Measurements from ENCODE around the gene IQCN.
A peak's percentile ranks its signal among the peaks of the same experiment; 100 is the strongest.

Gene IQCN, protein sequence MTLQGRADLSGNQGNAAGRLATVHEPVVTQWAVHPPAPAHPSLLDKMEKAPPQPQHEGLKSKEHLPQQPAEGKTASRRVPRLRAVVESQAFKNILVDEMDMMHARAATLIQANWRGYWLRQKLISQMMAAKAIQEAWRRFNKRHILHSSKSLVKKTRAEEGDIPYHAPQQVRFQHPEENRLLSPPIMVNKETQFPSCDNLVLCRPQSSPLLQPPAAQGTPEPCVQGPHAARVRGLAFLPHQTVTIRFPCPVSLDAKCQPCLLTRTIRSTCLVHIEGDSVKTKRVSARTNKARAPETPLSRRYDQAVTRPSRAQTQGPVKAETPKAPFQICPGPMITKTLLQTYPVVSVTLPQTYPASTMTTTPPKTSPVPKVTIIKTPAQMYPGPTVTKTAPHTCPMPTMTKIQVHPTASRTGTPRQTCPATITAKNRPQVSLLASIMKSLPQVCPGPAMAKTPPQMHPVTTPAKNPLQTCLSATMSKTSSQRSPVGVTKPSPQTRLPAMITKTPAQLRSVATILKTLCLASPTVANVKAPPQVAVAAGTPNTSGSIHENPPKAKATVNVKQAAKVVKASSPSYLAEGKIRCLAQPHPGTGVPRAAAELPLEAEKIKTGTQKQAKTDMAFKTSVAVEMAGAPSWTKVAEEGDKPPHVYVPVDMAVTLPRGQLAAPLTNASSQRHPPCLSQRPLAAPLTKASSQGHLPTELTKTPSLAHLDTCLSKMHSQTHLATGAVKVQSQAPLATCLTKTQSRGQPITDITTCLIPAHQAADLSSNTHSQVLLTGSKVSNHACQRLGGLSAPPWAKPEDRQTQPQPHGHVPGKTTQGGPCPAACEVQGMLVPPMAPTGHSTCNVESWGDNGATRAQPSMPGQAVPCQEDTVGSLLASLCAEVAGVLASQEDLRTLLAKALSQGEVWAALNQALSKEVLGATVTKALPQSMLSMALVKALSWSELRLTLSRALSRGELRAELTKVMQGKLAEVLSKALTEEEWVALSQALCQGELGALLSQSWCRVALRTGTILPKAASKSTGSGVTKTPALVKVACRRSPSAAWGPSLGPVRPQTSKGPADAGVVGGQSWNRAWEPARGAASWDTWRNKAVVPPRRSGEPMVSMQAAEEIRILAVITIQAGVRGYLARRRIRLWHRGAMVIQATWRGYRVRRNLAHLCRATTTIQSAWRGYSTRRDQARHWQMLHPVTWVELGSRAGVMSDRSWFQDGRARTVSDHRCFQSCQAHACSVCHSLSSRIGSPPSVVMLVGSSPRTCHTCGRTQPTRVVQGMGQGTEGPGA (N-terminal part only)

GRCh38 chr19:18274219-18274780 is at the start of gene IQCN:
IQCN (minus strand) TSS chr19:18274452; CDS start chr19:18269478, 4,974 bp downstream.
- peak; percentile 67 for DNase-seq

DNA sequence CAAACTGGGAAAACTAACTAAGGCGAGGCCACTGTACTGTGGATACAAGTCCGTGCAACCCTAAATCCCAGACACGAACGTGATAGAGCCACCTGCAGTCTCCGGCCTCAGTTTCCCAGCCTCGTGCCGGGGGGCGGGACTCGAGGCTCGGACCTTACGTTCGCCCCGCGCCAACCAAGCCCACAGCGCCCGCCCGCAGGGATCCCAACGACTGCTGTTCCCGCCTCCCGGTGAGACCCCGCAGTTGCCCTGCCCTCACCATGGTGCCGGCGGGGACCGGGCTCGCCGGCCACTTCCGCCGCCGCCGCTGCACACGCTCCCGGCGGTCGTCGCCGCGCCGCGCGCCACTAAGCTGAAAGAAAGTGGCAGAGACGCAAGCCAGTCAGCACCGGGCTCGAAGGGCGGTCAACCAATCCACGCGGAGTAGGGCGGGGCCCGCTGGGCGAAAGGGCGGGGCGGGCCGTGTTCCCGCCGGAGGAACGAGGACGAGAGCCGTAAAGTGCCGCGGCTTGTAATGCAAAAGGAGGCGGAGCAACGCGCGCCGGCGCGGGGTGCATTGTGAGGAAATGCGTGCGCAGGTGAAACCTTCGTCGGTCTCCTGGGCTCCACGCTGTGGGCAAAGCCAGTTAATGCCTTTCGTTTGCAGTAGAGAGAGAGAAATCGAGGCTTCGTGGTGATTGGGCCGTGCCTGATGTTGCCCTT is 48.7 kb upstream of the IQCN start, which contains the start of gene LSM4:
Gene LSM4 (minus strand): TSS at position 318 of the 702 bp plus-strand sequence. CDS start 56 bp downstream, at position 262.
- DNase-seq, result peak; percentile 100

GRCh38 chr19:18322318-18322758 is 48.1 kb upstream of the IQCN start:
- peak; percentile 40 for DNase-seq

GRCh38 chr19:18321734-18322102 is 47.5 kb upstream of the IQCN start:
- DNase-seq, result peak; percentile 39

- DNase-seq, result no peak
These were observed 46.8 kb upstream of the IQCN start for GRCh38 chr19:18320865-18321733.

- no peak for DNase-seq
These were observed 45.4 kb upstream of the IQCN start for GRCh38 chr19:18319591-18320135.

GRCh38 chr19:18317961-18318800 is 43.9 kb upstream of the IQCN start:
- DNase-seq, result peak; percentile 73

- no peak for DNase-seq
These were observed 39.1 kb upstream of the IQCN start for GRCh38 chr19:18313398-18313797.

DNA sequence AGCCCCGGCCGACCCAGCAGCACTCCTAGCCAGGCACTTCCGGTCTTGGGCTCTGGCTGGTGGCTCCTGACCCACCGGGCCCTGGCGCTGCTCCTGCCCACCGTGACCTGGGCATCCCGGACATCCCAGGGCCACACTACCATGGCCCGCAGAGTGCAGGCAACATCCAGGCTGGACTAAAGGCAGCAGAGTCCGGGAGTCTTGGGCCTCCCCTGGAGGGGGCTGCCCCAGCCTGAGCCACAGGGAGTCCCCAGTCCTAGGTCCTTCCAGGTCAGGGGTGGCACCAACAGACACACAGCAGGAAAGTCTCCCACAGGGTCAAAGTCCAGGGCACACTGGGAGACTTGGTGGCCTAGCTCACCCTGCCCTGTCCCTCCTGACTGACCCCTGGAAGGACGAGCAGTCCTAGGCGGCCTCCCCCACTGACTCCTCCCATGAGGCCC is 37.9 kb upstream of the IQCN start:
- DNase-seq, result no peak

- DNase-seq, result no peak
These were observed 37.3 kb upstream of the IQCN start for GRCh38 chr19:18311502-18312091.

- DNase-seq, result no peak
These were observed 36.7 kb upstream of the IQCN start for GRCh38 chr19:18310966-18311365.

DNA sequence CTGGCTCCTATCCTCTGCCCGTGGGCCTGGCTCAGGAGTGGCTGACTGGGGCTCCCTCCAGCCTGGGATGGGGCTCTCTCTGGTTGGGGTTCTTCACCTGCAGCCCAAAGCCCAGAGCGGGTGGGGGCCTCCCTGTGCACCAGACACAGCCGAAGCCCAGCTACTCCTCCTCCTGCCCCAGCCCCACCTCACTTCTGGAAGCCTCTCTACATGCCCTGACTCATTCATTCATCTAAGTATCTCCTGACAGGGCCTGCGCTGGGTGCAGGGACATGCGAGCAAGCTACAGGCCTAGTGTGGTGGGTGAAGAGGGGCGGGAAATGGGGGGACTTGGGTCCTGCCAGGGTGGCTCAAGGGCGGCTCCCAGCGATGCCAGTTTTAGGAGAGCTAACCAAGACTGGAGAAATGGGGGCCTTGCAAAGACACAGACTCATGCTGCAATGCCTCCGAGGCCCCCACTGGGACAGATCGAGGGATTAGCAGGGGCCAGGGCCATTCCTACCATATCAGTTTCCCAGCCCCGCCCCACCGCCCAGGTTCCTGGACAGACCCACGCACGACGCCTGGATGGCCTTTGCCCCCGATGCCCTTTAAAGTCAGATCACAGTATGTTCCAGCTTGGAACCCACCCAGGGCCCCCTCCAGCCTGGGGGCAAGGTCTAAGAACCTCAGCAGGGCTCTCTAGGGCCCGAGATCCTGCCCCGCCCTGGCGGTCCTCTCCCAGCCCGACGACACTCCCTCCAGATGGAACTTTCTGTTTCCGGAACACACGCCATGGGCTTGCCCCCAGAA is 36.1 kb upstream of the IQCN start:
- no peak for DNase-seq

DNA sequence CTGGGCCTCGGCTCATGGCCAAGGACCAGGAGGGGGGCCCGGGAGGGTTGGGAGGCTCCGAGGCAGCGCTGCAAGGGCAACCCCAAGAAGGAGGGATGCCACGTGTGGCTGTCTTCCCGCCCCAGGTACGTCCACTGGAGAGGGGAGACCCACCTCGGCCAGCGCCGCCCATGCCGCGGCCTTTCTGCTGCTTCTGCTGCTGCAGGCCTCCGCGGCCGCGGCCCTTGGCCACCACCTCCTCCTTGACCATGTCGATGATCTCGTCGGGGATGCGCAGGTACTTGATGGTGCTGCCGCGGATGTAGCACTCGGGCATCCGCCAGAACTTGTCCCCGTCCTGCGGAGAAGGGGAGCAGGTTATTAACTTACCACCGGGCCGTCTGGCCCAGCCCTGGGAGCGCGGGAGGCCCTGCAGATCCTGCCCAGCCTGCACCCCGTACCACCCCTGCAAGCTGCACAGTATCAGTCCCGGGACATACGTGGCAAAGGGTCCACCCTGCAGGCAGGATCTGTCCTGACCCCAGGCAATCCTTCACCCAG is 35.3 kb upstream of the IQCN start:
- no peak for DNase-seq

- DNase-seq, result no peak
These were observed 34.7 kb upstream of the IQCN start for GRCh38 chr19:18308948-18309325.

DNA sequence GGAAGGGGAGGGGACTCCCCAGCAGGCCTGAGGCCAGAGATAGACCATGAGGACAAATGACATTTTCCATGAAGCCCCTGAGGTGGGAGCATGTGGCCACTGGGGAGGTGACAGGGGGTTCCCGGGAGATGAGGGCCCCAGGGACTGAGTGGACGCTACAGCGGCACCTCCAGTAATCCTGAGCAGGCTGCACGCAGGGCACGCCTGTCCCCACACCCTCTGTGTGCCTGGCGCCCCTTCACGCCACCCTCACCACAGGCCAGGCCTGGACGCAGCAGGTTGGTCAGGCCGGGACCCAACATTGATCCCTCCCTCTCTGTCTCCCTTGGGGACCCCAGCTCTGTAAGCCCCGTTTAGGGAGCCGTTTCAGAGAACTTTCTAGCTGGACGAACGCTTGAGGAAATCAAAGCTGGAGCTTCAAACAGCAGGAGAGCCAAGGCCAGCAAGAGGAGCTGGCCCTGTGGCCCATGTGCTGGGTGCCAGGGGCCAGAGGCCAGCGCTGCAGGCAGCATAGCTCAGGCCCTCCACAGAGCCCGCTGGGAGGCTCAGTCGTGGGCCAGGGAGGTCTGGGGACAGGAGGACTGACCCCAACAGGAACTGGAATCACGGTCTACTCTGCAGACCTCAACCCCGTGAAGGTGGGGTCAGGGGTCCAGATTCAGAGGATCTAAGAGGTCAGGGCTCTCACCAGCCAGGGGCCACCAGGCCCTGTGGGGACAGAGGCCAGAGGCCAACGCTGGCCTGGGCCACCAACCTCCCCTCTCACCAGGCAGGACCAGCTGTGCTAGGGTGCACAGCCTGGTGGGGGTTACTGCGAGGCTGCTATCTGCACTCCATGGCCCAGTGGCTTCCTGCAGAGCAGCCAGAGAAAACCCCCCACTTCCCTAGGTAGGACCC is 34.0 kb upstream of the IQCN start:
- no peak for DNase-seq

DNA sequence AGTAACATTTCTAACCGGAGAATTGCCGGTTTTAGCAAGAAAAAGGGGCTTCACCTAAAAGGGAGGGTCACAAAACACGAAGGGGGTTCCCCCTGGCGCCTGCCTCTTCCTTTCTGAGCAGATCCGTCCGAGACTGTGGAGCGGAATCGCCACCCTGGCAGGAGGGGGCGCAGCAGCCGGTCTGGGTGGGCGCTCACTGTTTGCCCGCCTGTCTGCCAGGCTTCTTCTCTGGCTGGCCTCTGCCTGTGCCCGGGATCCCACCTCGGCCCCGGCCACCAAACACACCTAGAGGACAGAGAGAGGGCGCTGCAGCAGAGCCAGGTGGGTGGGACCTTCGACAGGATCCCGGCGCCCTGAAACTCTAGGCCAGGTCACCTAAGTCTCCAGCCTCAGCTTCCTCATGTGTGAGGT is 33.0 kb upstream of the IQCN start:
- DNase-seq, result peak; percentile 63

DNA sequence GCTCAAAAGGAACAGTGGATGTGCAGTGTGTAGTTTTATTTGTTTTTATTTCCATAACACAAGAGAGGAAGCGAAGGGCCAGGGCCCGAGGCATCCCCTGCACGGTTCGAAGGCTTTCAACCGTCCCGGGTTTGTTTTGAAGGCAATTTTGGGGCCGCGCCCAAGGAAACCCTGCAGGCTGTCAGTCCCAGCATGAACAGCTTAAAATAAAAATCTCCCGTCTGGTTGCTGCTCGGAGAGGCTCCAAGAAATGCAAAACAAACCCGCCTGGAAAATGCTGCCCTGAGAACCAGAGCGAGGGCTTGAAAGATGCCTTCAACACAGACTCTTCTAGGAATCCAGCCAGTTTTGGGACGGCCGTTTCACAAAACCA is 32.6 kb upstream of the IQCN start:
- DNase-seq, result no peak
